Kidney glomerular epithelial cell (primary cell): Measurements from ENCODE around the gene KLHDC7B.
A peak's percentile ranks its signal among the peaks of the same experiment; 100 is the strongest.

Experiments used
- DNase-seq: peaks from one replicate; lab custom pipeline; 2025; lab: John Stamatoyannopoulos, UW

Gene KLHDC7B

GRCh38 chr22:50545522-50546325 is at the start of gene KLHDC7B:
TSS of gene KLHDC7B (plus strand) at chr22:50545899. CDS start at chr22:50546244, 345 bp downstream.
- no peak for DNase-seq

- DNase-seq: no peak
These were observed 48.6 kb upstream of the KLHDC7B start for GRCh38 chr22:50497093-50497492.

GRCh38 chr22:50498322-50498890 is 47.3 kb upstream of the KLHDC7B start:
- peak; percentile 63 for DNase-seq

GRCh38 chr22:50500452-50500851 is 45.2 kb upstream of the KLHDC7B start:
- DNase-seq: no peak

- DNase-seq: no peak
These were observed 43.6 kb upstream of the KLHDC7B start for GRCh38 chr22:50502096-50502495.

- no peak for DNase-seq
These were observed 42.8 kb upstream of the KLHDC7B start for GRCh38 chr22:50502628-50503474.

GRCh38 chr22:50503475-50504145 is 42.1 kb upstream of the KLHDC7B start:
- DNase-seq: no peak

- no peak for DNase-seq
These were observed 41.1 kb upstream of the KLHDC7B start for GRCh38 chr22:50504369-50505211.

GRCh38 chr22:50505276-50505775 is 40.4 kb upstream of the KLHDC7B start:
- DNase-seq: no peak

- DNase-seq: no peak
These were observed 39.7 kb upstream of the KLHDC7B start for GRCh38 chr22:50505776-50506610.

- no peak for DNase-seq
These were observed 38.9 kb upstream of the KLHDC7B start for GRCh38 chr22:50506611-50507420.

- DNase-seq: peak; percentile 88
These were observed 38.2 kb upstream of the KLHDC7B start, which contains the start of gene LMF2 for GRCh38 chr22:50507421-50507990. TSS of gene LMF2 (minus strand) at chr22:50507702. CDS start at chr22:50507675, 27 bp downstream.

GRCh38 chr22:50507991-50508884 is 37.5 kb upstream of the KLHDC7B start, which contains the start of gene NCAPH2:
TSS of gene NCAPH2 (plus strand) at chr22:50508224. CDS start at chr22:50508338, 114 bp downstream.
- DNase-seq: peak; percentile 90

GRCh38 chr22:50508897-50509296 is 36.8 kb upstream of the KLHDC7B start:
- DNase-seq: no peak

- DNase-seq: no peak
These were observed 32.5 kb upstream of the KLHDC7B start for GRCh38 chr22:50513175-50513574.

- DNase-seq: no peak
These were observed 29.6 kb upstream of the KLHDC7B start for GRCh38 chr22:50516068-50516467.

GRCh38 chr22:50516891-50517290 is 28.8 kb upstream of the KLHDC7B start:
- no peak for DNase-seq
